ENCODE measurements around the gene TCF7L2. TPM values are rescaled to one million over a fixed set of nuclear protein-coding genes. Genes with fewer than 3 reads are reported as not detected.

TCF7L2 gene
- polyA plus RNA-seq, 1 donor from 2014 or later = 1.7 TPM

DNA sequence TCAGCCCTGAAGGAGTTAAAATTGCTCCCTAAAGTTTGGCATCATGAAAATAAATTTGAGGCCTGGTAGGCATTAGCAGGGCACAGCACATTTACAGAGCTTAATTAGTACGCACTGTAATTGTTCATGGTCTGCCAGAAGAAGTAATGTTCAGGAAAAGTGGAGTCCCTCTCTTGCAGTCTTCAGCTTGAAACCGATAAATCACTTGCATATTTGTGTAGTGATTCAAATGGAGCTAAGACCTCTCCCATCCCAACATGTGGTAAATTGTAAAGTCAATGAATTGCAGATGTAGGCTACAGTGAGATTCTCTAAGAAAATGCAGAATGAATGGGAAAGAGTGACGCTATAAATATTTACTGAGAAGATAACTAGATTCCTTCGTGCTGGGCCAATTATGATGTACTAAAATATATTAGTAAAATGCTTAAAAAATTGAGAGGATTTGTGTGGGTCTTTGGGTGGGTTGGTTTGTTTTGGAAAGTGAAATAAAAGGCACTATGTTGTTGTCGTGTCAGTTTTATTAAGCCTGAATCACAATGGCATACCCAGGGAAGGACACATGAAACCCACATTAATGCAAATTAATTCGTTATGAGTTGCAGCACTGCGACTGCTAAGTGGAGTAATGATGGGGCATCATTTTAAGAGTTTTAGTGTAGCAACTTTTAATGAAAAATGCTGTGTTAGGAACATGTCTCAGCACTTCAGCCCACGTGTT, 8.4 kb downstream of the TCF7L2 start:
- Histone ChIP-seq H3K4me3 (ENCODE audit: low read length) (no peak overlapping the region), H3K79me2 (replicated peaks; ENCODE audit: insufficient read depth, low read length) (peaks cover 57% of the 10 kb centered on the region), H2AFZ (ENCODE audit: low read depth, low read length) (no peak overlapping the region), H3K4me2 (ENCODE audit: low read length) (no peak overlapping the region), H3K27me3 (ENCODE audit: insufficient read depth, low read depth, low read length) (peaks cover 38% of the 10 kb centered on the region), H3K9ac (ENCODE audit: low read length) (no peak overlapping the region), H3K36me3 (ENCODE audit: insufficient read depth, low read length) (no peaks in the 10 kb centered on the region), H3K9me3 (ENCODE audit: low read length) (no peaks in the 10 kb centered on the region), H3K9me2 (ENCODE audit: insufficient read depth, low read length) (no peaks in the 10 kb centered on the region), H3K27ac (ENCODE audit: low read length) (no peak overlapping the region), H4K20me1 (ENCODE audit: insufficient read depth) (no peaks in the 10 kb centered on the region), H3F3A (ENCODE audit: insufficient read depth, low read length, poor library complexity, severe bottlenecking) (no peaks in the 10 kb centered on the region)
- TF ChIP-seq SMC3 (conservative IDR thresholded peaks at IDR 0.05; ENCODE audit: poor library complexity) = no peak
- TF ChIP-seq EP300 (conservative IDR thresholded peaks at IDR 0.05; ENCODE audit: poor library complexity, severe bottlenecking) = no peak
- no peak for TF ChIP-seq RAD21 (conservative IDR thresholded peaks at IDR 0.05)
- TF ChIP-seq MXI1 (conservative IDR thresholded peaks at IDR 0.05; ENCODE audit: poor library complexity, severe bottlenecking) = no peak
- TF ChIP-seq POLR2AphosphoS5 (IDR thresholded peaks at IDR 0.05) = no peak
- TF ChIP-seq, protein P1, sequence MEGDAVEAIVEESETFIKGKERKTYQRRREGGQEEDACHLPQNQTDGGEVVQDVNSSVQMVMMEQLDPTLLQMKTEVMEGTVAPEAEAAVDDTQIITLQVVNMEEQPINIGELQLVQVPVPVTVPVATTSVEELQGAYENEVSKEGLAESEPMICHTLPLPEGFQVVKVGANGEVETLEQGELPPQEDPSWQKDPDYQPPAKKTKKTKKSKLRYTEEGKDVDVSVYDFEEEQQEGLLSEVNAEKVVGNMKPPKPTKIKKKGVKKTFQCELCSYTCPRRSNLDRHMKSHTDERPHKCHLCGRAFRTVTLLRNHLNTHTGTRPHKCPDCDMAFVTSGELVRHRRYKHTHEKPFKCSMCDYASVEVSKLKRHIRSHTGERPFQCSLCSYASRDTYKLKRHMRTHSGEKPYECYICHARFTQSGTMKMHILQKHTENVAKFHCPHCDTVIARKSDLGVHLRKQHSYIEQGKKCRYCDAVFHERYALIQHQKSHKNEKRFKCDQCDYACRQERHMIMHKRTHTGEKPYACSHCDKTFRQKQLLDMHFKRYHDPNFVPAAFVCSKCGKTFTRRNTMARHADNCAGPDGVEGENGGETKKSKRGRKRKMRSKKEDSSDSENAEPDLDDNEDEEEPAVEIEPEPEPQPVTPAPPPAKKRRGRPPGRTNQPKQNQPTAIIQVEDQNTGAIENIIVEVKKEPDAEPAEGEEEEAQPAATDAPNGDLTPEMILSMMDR (IDR thresholded peaks at IDR 0.05; ENCODE audit: poor library complexity, severe bottlenecking) = no peak

DNA sequence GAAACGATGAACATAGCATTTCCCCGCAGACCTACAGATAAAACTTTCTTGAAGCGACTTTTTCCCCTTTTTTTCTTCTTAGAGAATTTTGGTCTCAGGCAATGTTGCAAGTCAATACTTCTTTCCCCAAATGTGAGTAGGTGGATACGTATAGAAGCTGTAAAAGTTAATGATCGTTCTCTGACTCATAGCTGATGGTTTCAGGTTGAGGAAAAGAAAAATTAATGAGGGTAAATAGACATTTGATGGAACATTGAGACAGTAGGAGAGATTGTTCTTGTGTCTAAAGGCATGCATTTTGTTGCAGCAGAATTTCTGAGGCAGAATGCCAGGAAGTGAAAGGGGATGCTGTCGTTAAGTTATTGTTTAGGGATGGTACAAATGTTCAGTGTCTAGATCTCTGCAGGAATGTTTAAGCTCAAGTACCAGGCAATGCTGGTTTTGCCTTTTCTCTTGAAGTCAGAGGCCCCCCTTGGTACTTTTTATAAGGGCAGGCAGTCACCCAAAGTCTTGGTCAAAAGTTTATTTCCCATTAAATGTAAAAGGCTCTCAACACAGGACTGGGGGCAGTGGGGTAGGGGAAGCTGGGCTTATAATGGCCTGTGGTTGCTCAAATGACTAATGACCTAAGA, 9.3 kb downstream of the TCF7L2 start:
- no peak overlapping the region for H3K27ac ChIP-seq (ENCODE audit: low read length)
- no peak overlapping the region for H3K4me2 ChIP-seq (ENCODE audit: low read length)
- peaks cover 29% of the 10 kb centered on the region for H3K27me3 ChIP-seq (ENCODE audit: insufficient read depth, low read depth, low read length)
- no peak overlapping the region for H2AFZ ChIP-seq (ENCODE audit: low read depth, low read length)
- TF ChIP-seq POLR2AphosphoS5 (IDR thresholded peaks at IDR 0.05) (no peak), SMC3 (conservative IDR thresholded peaks at IDR 0.05; ENCODE audit: poor library complexity) (no peak), EP300 (conservative IDR thresholded peaks at IDR 0.05; ENCODE audit: poor library complexity, severe bottlenecking) (no peak), EZH2 (IDR thresholded peaks at IDR 0.05; ENCODE audit: borderline replicate concordance, insufficient read depth, low read length, poor library complexity, severe bottlenecking) (no peak), MXI1 (conservative IDR thresholded peaks at IDR 0.05; ENCODE audit: poor library complexity, severe bottlenecking) (no peak), TAF1 (IDR thresholded peaks at IDR 0.05; ENCODE audit: low read depth) (no peak), RAD21 (conservative IDR thresholded peaks at IDR 0.05) (no peak)
- TF ChIP-seq, protein P2, sequence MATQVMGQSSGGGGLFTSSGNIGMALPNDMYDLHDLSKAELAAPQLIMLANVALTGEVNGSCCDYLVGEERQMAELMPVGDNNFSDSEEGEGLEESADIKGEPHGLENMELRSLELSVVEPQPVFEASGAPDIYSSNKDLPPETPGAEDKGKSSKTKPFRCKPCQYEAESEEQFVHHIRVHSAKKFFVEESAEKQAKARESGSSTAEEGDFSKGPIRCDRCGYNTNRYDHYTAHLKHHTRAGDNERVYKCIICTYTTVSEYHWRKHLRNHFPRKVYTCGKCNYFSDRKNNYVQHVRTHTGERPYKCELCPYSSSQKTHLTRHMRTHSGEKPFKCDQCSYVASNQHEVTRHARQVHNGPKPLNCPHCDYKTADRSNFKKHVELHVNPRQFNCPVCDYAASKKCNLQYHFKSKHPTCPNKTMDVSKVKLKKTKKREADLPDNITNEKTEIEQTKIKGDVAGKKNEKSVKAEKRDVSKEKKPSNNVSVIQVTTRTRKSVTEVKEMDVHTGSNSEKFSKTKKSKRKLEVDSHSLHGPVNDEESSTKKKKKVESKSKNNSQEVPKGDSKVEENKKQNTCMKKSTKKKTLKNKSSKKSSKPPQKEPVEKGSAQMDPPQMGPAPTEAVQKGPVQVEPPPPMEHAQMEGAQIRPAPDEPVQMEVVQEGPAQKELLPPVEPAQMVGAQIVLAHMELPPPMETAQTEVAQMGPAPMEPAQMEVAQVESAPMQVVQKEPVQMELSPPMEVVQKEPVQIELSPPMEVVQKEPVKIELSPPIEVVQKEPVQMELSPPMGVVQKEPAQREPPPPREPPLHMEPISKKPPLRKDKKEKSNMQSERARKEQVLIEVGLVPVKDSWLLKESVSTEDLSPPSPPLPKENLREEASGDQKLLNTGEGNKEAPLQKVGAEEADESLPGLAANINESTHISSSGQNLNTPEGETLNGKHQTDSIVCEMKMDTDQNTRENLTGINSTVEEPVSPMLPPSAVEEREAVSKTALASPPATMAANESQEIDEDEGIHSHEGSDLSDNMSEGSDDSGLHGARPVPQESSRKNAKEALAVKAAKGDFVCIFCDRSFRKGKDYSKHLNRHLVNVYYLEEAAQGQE (IDR thresholded peaks at IDR 0.05; ENCODE audit: borderline replicate concordance) = no peak
- TF ChIP-seq, protein P1 (IDR thresholded peaks at IDR 0.05; ENCODE audit: poor library complexity, severe bottlenecking) = no peak
- no peaks in the 10 kb centered on the region for H3K9me2 ChIP-seq (ENCODE audit: insufficient read depth, low read length)
- H3K4me3 ChIP-seq (ENCODE audit: low read length) = no peak overlapping the region
- H3K79me2 ChIP-seq (replicated peaks; ENCODE audit: insufficient read depth, low read length) = peaks cover 57% of the 10 kb centered on the region
- H3F3A ChIP-seq (ENCODE audit: insufficient read depth, low read length, poor library complexity, severe bottlenecking) = no peaks in the 10 kb centered on the region
- no peaks in the 10 kb centered on the region for H4K20me1 ChIP-seq (ENCODE audit: insufficient read depth)
- H3K36me3 ChIP-seq (ENCODE audit: insufficient read depth, low read length) = no peaks in the 10 kb centered on the region
- no peaks in the 10 kb centered on the region for H3K9me3 ChIP-seq (ENCODE audit: low read length)
- no peak overlapping the region for H3K9ac ChIP-seq (ENCODE audit: low read length)
